ENCODE measurements around the gene CDKN1A. TPM values are rescaled to one million over a fixed set of nuclear protein-coding genes. Genes with fewer than 3 reads are reported as not detected.

CDKN1A gene
- total RNA-seq, 1 donor from 2014 or later = 50.4 TPM

DNA sequence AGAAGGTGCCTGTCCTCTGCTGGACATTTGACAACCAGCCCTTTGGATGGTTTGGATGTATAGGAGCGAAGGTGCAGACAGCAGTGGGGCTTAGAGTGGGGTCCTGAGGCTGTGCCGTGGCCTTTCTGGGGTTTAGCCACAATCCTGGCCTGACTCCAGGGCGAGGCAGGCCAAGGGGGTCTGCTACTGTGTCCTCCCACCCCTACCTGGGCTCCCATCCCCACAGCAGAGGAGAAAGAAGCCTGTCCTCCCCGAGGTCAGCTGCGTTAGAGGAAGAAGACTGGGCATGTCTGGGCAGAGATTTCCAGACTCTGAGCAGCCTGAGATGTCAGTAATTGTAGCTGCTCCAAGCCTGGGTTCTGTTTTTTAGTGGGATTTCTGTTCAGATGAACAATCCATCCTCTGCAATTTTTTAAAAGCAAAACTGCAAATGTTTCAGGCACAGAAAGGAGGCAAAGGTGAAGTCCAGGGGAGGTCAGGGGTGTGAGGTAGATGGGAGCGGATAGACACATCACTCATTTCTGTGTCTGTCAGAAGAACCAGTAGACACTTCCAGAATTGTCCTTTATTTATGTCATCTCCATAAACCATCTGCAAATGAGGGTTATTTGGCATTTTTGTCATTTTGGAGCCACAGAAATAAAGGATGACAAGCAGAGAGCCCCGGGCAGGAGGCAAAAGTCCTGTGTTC is 1.3 kb upstream of the CDKN1A start:
- TF ChIP-seq CTCF (IDR thresholded peaks at IDR 0.05) = no peak
- Mint-ChIP-seq H3K4me1 (peaks cover 30% of the 10 kb centered on the region), H3K36me3 (ENCODE audit: low read depth) (peaks cover 9% of the 10 kb centered on the region), H3K27ac (peak overlapping the region; percentile 94), H3K9me3 (no peaks in the 10 kb centered on the region), H3K4me3 (peak overlapping the region; percentile 70), H3K27me3 (no peaks in the 10 kb centered on the region)
- CTCF ChIA-PET = no interaction called here
- ATAC-seq (ENCODE audit: low read depth) = no peak
- no peak for DNase-seq
- POLR2A ChIA-PET = interaction anchor here (1.0 to 8.4 kb wide), 4 partner anchors 10 to 82 kb away, joined by 3 to 226 read pairs (median 40); partner anchors contain the start of gene SRSF3
- intact Hi-C loops (cut with micrococcal nuclease) = no loop called here

GRCh38 chr6:36677753-36678487 is 594 bp upstream of the CDKN1A start:
- H3K4me3 Mint-ChIP-seq = peak overlapping the region; percentile 70
- peaks cover 12% of the 10 kb centered on the region for H3K36me3 Mint-ChIP-seq (ENCODE audit: low read depth)
- ChIA-PET CTCF (interaction anchor here (0.9 to 2.4 kb wide), 7 partner anchors 15 to 175 kb away, joined by 3 to 17 read pairs (median 4); no protein-coding TSS in a partner anchor), POLR2A (interaction anchor here (0.6 to 8.4 kb wide), 16 partner anchors 11 to 329 kb away, joined by 3 to 226 read pairs (median 5); partner anchors contain the start of genes PPIL1 and SRSF3)
- peaks cover 37% of the 10 kb centered on the region for H3K4me1 Mint-ChIP-seq
- peak overlapping the region; percentile 94 for H3K27ac Mint-ChIP-seq
- intact Hi-C loops (cut with micrococcal nuclease) = loop anchor here (2.0 kb wide), 3 partner anchors 27 to 651 kb away; partner anchors contain the start of genes KCTD20, MAPK14 and PXT1
- DNase-seq = no peak
- TF ChIP-seq CTCF (IDR thresholded peaks at IDR 0.05) = no peak
- H3K9me3 Mint-ChIP-seq = no peaks in the 10 kb centered on the region
- no peak for ATAC-seq (ENCODE audit: low read depth)
- H3K27me3 Mint-ChIP-seq = no peaks in the 10 kb centered on the region

DNA sequence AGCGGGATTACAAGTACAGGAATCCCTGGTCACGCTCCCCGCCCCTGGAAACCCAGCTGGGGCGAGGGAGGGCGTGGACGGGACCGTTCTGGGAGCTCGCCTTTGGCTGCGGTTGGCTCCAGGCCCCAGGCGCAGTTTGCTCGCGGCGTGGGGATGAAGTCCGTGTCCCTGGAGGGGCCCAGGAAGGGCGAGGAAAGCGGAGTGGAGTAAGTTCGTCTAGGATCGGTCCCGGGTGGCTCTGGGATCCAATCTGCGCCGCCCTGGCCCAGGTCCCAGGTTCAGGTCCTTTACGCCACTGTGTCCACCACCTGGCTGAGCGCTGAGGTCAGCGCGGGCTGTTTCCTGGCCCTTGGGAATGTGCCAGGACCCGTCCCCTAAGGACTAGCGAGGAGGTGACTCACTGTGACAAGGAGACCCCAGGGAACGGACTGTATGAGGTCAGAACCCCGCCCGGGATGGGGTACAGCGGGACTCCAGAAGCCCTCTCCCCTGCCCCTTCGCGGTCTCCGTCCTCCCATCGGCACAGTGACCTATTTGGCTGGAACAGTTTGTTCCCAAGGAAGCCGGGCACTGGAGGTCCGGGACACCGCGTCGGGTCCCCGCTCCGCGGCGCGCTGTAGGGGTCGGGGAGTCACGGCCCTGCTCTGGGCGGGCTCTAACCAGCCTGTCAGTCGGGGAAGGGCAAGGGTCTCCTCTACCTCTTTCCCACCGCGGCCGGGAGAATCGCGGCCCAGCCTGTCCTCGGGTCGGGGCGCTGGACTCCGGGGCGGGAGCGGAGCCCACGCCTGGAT is 724 bp downstream of the CDKN1A start:
- ATAC-seq (ENCODE audit: low read depth) (peak; percentile 7), DNase-seq (peak; percentile 65)
- Mint-ChIP-seq H3K27ac (peak overlapping the region; percentile 95), H3K36me3 (ENCODE audit: low read depth) (peaks cover 25% of the 10 kb centered on the region), H3K27me3 (no peaks in the 10 kb centered on the region), H3K9me3 (no peaks in the 10 kb centered on the region), H3K4me3 (peak overlapping the region; percentile 94), H3K4me1 (peaks cover 50% of the 10 kb centered on the region)
- no peak for TF ChIP-seq CTCF (IDR thresholded peaks at IDR 0.05)
- intact Hi-C loops (cut with micrococcal nuclease) = loop anchor here (1.0 to 2.0 kb wide), 4 partner anchors 28 to 652 kb away; partner anchors contain the start of genes FGD2, KCTD20, MAPK14 and PXT1
- ChIA-PET POLR2A (interaction anchor here (0.6 to 8.4 kb wide), 23 partner anchors 12 to 369 kb away, joined by 3 to 226 read pairs (median 5); partner anchors contain the start of genes PPIL1 and SRSF3), CTCF (interaction anchor here (0.9 to 5.1 kb wide), 11 partner anchors 13 to 173 kb away, joined by 3 to 44 read pairs (median 4); no protein-coding TSS in a partner anchor)

DNA sequence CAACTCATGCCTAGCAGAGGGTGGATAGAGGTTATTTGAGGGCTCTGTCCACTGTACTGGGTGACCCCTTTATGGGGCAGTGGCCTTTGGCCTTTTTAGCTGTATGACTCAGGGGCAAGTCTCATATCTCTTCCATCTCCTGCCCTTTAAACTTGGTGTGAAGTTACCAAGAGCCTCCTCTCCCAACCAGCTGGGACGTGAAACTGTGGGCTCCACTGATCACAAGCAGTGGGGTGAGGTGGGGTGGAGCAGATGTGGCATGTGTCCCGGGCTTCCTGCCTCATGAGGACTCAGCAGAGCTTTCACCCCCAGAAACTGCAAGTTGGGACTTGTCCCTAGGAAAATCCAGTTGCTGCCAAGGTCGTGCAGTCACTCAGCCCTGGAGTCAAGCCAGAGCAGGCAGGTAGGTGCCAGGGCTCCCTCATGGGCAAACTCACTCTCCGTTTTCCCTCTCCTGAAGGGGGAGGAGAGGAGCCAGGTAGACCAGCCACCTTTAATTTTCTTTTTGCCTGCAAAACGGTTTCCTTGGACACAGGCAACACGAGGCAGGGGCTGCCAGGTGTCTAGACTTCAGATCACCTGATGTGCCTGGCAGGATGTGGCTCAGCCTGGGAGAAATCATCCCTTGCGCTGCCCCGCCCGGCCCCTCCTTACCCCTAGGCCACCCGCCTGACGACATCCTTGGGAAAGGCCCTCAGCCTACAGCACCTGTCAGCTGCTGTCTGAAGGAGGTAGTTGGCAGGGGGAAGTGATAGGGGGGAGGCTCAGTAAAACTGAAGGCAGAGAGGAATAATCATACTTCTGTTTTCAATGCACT is 4.0 kb downstream of the CDKN1A start:
- H3K36me3 Mint-ChIP-seq (ENCODE audit: low read depth) = peaks cover 54% of the 10 kb centered on the region

More for the DNA sequence above, 4.0 kb downstream of the CDKN1A start:
- Mint-ChIP-seq H3K4me3 (peak overlapping the region; percentile 77), H3K4me1 (peaks cover 80% of the 10 kb centered on the region), H3K9me3 (no peaks in the 10 kb centered on the region), H3K27me3 (no peaks in the 10 kb centered on the region), H3K27ac (peak overlapping the region; percentile 95)
- intact Hi-C loops (cut with micrococcal nuclease) = loop anchor here (1.0 to 5.0 kb wide), 3 partner anchors 10 to 368 kb away; partner anchors contain the start of gene C6orf89
- TF ChIP-seq CTCF (IDR thresholded peaks at IDR 0.05) = no peak
- ChIA-PET CTCF (interaction anchor here (0.8 to 5.1 kb wide), 12 partner anchors 42 to 528 kb away, joined by 3 to 44 read pairs (median 4); no protein-coding TSS in a partner anchor), POLR2A (interaction anchor here (0.6 to 8.4 kb wide), 12 partner anchors 9 to 280 kb away, joined by 3 to 226 read pairs (median 6); partner anchors contain the start of genes RAB44 and SRSF3)
- ATAC-seq (ENCODE audit: low read depth) = peak; percentile 49
- DNase-seq = peak; percentile 72

All from activated B cell treated with CpG ODN at 0.5 μM for 24 hours (primary cell).